Effector memory CD8-positive, alpha-beta T cell (primary cell): ENCODE results near the gene RSPRY1.

Experiments used
- ATAC-seq: fragments of 150-1000 bp; cut with Tn5 transposase; replicated peaks from 2 replicates; pipeline ENCODE4 v1.10.0; 2021; ENCODE audit warnings: mild to moderate bottlenecking, moderate library complexity
- DNase-seq, 3 experiments: peaks; one replicate each; pipeline ENCODE4 v3.0.0; 2021
- H3K27ac Mint-ChIP-seq, 2 donors: one replicate each; pipeline ENCODE4 v1.8.0; 2022; ENCODE audit warnings: mild to moderate bottlenecking in 2 of 2, mixed read lengths in 2 of 2, moderate library complexity in 2 of 2
- H3K27me3 Mint-ChIP-seq, 2 donors: one replicate each; pipeline ENCODE4 v1.8.0; 2022; ENCODE audit warnings: mixed read lengths in 2 of 2
- H3K36me3 Mint-ChIP-seq: one replicate; pipeline ENCODE4 v1.8.0; 2022; ENCODE audit warnings: mild to moderate bottlenecking, moderate library complexity, mixed read lengths; ENCODE audit not compliant: insufficient read depth
- H3K4me1 Mint-ChIP-seq, 2 donors: one replicate each; pipeline ENCODE4 v1.8.0; 2022; ENCODE audit warnings: low read depth in 2 of 2, mixed read lengths in 2 of 2
- H3K4me3 Mint-ChIP-seq, 2 donors: one replicate each; pipeline ENCODE4 v1.8.0; 2022; ENCODE audit warnings: mild to moderate bottlenecking in 2 of 2, mixed read lengths in 2 of 2, moderate library complexity in 2 of 2
- H3K9me3 Mint-ChIP-seq, 2 donors: one replicate each; pipeline ENCODE4 v1.8.0; 2022; ENCODE audit warnings: mixed read lengths in 2 of 2
- total RNA-seq, 9 experiments: gene quantifications; one replicate each; lab custom pipeline; 2026; lab: John Stamatoyannopoulos, UW

Gene RSPRY1
- 25.5 to 63.1 (median 52.9) reads per million in 9 experiments for total RNA-seq

DNA sequence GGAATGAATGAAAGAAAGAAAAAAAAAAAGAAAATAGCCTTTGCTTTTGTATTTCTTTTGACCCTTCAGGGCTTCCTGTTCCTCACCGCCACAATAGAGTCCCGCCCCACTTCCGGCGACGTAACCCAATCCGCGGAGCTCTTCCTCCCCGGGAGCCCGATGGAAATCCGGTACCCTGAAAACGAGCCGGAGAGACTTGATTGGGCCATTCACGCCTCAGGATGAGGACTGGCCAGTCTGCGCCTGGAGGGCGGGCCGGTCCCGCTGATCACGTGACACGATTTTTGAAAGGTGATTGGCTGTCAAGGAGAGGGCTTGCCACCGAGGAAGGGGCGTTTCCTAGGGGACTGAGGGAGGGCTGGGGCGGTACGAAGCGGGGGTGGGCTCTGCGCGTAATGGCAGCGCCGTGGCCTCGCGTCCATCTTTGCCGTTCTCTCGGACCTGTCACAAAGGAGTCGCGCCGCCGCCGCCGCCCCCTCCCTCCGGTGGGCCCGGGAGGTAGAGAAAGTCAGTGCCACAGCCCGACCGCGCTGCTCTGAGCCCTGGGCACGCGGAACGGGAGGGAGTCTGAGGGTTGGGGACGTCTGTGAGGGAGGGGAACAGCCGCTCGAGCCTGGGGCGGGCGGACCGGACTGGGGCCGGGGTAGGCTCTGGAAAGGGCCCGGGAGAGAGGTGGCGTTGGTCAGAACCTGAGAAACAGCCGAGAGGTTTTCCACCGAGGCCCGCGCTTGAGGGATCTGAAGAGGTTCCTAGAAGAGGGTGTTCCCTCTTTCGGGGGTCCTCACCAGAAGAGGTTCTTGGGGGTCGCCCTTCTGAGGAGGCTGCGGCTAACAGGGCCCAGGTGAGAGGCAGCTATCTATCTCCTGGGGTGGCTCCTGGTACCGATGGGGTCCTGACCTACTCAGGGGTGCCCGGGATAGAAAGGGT, at the start of gene RSPRY1, which contains the start of gene PSME3IP1:
Gene RSPRY1, plus strand, starts transcription at position 385 of the 927 bp plus-strand sequence. CDS start 18,330 bp downstream, outside the sequence.
Gene PSME3IP1, minus strand, starts transcription at position 95 of the 927 bp plus-strand sequence. CDS start 12,185 bp downstream, outside the sequence.
- Mint-ChIP-seq H3K36me3 (peaks cover 16% of the 10 kb centered on the region), H3K9me3 (no peaks in the 10 kb centered on the region), H3K4me3 (peak within 1 kb of the TSS; percentile 96 to 99), H3K27ac (peak within 1 kb of the TSS; percentile 99), H3K4me1 (peaks cover 32 to 56% of the 10 kb centered on the region in 2 donors), H3K27me3 (no peaks in the 10 kb centered on the region)
- ATAC-seq (peak; percentile 87), DNase-seq (peak; percentile 99)

DNA sequence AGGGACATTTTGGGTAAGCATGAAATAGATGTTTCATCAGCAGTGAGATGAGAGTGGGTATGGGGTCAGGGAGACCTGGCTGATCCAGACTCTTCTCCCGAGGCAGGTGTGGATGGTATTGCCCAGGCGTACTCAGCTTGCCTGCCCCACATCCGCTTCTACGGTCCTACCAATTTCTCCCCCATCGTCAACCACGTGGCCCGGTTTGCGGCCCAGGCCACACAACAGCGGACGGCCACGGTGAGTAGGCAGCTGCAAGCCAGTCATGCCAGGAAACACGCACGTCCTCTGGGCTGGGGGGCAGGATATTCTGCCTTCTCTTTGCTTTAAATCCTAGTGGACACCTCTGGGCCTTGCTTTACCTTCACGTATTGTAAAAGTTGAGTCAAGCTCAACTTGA, 49.1 kb upstream of the RSPRY1 start:
- Mint-ChIP-seq H3K27ac (peak overlapping the region; percentile 76 to 88), H3K4me1 (peaks cover 65 to 68% of the 10 kb centered on the region in 2 donors), H3K4me3 (no peak overlapping the region), H3K36me3 (peaks cover 16% of the 10 kb centered on the region), H3K27me3 (no peaks in the 10 kb centered on the region), H3K9me3 (no peaks in the 10 kb centered on the region)
- DNase-seq (no peak), ATAC-seq (no peak)

DNA sequence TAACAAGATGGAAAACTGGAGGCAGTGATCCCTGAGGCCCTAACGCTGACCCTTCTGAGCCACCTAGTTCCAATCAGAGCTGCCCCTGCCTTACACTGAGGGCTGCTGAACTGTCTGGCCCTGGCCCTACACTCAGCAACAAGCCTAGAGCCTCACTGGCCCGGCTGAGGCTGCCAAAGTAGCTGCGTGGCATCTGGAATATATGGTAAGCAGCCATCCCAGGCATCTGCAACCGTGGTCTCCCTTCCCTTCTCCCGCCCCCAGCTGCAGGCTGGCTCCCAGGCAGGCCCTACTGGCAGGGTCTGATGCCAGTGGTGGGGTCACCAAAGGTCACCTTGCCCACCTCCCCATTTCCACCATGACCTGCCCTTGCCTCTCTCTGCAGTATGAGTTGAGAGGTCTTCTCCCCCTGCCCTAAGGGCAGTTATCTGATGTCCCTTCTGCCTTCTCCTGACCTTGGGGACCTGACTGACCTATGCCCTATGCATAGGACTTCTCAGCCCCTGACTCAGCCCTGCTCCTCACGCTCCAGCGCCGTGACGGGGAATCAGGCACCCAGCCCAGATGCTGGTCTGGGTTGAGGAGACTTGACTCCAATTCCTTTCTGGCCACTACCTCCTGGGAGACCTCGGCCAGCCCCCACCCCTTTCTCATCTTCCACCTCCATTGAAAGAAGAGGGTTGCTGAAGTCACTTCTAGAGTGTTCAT, 48.4 kb upstream of the RSPRY1 start:
- Mint-ChIP-seq H3K4me3 (no peak overlapping the region), H3K27ac (peak overlapping the region; percentile 76 to 88), H3K4me1 (peaks cover 67 to 68% of the 10 kb centered on the region in 2 donors), H3K9me3 (no peaks in the 10 kb centered on the region), H3K36me3 (peaks cover 18% of the 10 kb centered on the region), H3K27me3 (no peaks in the 10 kb centered on the region)
- DNase-seq, result no peak
- no peak for ATAC-seq

DNA sequence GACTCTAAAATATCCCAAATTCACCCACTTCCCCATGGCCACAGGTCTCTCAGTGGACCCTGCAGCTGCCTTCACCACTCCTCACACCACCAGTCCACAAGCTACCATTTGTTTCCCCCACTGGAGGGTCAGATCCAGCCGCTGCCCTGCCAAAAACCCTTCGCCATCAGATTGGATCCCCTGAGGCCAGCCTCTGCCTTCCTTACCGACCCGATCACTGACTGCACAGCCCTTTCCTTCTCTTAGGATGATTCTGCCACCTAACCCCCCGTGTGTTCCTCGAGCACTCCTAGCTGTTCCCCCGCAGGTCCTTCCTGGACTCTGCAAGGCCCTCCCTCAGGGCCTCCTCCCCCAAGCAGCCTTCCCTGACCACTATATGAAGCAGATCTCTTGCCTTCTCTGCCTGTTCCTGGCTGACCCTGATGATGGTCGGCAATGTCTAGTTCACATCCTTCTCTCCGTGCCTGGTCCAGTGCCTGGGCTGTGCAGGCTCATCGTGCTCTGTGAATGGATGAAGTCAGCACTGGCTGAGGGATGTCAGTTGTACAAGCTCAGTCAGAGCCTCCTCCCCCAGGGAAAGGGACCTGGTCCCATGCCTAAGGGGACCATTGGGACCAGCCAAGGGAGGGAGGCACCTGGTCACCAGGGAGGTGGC, 47.7 kb upstream of the RSPRY1 start:
- Mint-ChIP-seq H3K4me3 (peak overlapping the region in 1 of 2 donors; percentile 11), H3K9me3 (no peaks in the 10 kb centered on the region), H3K36me3 (peaks cover 18% of the 10 kb centered on the region), H3K27ac (peak overlapping the region; percentile 76 to 88), H3K4me1 (peaks cover 64 to 65% of the 10 kb centered on the region in 2 donors), H3K27me3 (no peaks in the 10 kb centered on the region)
- DNase-seq (no peak), ATAC-seq (no peak)

DNA sequence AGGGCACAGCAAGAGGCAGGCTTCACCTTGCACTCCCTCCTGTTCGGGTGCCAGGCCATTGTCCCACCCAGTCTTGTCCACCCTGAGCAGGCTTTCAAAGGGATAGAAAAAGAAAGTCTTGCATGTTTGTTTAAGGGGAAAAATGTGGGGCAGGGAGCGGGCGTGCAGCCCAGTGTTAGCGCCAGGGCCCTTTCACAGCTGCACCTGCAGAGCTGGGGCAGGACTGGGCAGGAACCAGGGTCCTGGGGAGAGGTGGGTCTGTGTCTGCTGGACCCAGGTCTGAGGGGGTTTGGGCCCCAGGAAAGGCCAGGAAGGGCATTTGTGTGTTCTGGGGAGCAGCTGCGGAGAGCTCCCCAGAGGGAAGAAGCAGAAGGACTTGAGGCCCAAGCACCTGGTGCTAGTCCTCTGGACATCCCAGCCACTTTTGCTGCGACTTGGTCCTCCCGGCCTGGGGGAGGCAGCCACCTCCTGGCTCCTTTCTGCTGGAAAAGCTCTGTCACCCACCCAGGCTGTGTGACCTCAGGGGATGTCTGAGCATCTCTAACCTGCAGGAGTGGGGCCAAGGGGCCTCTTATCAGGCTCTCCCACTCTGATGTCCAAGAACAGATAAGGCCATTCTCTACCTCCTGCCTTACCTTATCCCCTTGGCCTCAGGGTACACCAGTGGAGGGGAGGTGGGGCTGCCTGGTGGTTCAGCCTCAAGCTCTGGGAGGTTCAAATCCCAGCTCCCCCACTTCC, 45.0 kb upstream of the RSPRY1 start:
- Mint-ChIP-seq H3K36me3 (peaks cover 14% of the 10 kb centered on the region), H3K4me1 (peaks cover 38 to 48% of the 10 kb centered on the region in 2 donors), H3K4me3 (peak overlapping the region; percentile 8 to 52), H3K9me3 (no peaks in the 10 kb centered on the region), H3K27me3 (no peaks in the 10 kb centered on the region), H3K27ac (peak overlapping the region; percentile 71 to 88)
- ATAC-seq (no peak), DNase-seq (no peak)

DNA sequence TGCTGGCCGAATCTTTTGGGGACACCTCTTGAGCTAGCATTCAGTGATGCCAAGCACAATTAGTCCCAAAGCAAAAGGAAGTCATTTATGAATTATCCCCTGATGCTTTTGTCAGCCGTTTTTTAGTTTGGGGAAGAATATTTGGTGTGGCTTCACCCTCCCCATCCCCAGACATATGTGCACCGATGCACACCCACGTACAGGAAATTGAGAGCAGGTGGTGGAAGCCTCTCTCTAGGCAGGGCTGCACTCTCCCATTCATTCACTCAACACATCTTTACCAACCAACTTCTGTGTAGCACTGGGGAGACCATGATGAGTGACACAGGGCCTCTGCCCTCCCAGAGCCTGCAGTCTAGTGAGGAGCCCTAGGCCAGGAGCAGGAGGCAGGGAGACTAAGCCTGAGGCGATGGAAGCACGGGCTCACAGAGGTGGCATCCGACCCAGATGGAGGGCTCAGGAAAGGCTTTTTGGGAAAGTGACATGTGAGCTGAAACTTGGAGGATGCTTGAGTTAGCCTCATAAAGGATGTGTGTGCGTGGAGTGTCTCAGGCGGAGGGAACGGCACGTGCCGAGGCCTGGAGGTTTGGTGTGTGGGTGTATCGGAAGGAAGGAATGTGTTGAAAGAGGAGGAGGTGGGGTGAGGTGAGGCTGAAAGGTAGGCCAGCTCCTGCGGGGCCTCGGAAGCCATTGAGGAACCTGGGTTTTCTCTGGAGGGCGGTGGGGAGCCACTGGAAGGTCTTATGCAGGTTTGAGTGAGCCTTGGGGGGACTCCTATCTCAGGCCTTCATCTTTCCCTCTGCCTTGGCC, 44.1 kb upstream of the RSPRY1 start:
- H3K9me3 Mint-ChIP-seq, result no peaks in the 10 kb centered on the region
- H3K36me3 Mint-ChIP-seq, result peaks cover 10% of the 10 kb centered on the region
- ATAC-seq (peak; percentile 73), DNase-seq (no peak)
- no peaks in the 10 kb centered on the region for H3K27me3 Mint-ChIP-seq
- peak overlapping the region; percentile 25 to 52 for H3K4me3 Mint-ChIP-seq
- H3K27ac Mint-ChIP-seq, result peak overlapping the region; percentile 71 to 86
- H3K4me1 Mint-ChIP-seq, result peaks cover 34 to 45% of the 10 kb centered on the region in 2 donors

DNA sequence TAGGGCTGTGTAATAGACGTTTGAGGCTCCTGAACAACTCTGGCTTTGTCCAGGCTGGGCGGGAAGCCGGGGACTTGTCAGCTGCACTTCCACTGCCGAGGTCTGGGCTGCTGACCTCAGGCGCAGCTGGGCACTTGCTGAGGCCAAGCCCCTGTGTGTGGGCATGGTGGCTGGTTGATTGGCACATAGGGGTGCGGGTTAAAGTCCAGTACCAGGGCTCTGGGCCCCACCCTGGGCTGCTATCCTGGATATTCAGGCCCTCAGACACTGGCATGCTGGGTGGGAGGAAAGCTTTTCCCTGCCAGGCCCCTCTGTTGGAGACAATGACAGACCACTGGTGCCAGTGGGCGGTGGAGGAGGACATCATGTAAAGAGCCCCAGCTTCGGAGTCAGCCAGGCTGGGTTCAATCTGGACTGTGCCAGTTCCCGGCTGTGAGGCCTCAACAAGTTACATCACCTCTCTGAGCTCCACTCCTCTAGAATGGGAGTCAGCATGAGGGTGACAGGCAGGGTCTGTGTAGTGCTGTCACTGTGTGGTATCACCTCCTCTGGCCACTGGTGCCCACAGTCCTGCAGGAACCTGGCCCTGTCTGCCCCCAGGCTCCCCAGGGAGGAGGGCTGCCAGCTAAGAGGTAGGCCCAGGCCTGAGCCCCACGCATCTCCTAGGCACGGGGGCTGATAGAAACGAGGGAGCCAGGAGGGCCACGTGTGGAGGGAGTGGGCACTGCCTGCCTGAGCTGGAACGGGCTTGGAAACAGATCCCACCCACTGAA, 42.8 kb upstream of the RSPRY1 start:
- ATAC-seq, result no peak
- no peaks in the 10 kb centered on the region for H3K27me3 Mint-ChIP-seq
- no peak for DNase-seq
- no peaks in the 10 kb centered on the region for H3K9me3 Mint-ChIP-seq
- H3K27ac Mint-ChIP-seq, result peak overlapping the region in 1 of 2 donors; percentile 35
- peaks cover 14% of the 10 kb centered on the region for H3K36me3 Mint-ChIP-seq
- no peak overlapping the region for H3K4me3 Mint-ChIP-seq
- H3K4me1 Mint-ChIP-seq, result peaks cover 32 to 38% of the 10 kb centered on the region in 2 donors

DNA sequence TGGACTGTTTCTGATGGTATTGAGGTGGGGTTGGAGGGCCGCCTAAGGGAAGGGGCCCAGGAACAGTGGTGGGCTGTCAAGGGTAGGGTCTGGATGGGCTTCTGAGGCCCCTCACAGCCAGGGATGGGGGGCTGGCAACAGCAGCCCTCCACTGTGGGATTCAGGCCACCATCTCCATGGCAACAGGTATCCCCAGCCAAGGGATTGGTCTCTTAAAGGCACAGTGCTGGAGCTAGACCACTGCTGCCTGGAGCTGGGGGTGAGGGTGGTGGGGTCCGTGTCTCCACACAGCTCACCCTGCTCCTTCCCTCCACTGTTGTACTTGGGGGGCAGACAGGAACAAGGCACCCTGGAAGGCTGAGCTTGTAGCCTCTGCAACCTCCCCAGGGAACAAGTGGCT, 42.1 kb upstream of the RSPRY1 start:
- Mint-ChIP-seq H3K36me3 (peaks cover 14% of the 10 kb centered on the region), H3K4me1 (peaks cover 25 to 36% of the 10 kb centered on the region in 2 donors), H3K9me3 (no peaks in the 10 kb centered on the region), H3K27ac (peak overlapping the region in 1 of 2 donors; percentile 35), H3K4me3 (no peak overlapping the region), H3K27me3 (no peaks in the 10 kb centered on the region)
- no peak for DNase-seq
- no peak for ATAC-seq

DNA sequence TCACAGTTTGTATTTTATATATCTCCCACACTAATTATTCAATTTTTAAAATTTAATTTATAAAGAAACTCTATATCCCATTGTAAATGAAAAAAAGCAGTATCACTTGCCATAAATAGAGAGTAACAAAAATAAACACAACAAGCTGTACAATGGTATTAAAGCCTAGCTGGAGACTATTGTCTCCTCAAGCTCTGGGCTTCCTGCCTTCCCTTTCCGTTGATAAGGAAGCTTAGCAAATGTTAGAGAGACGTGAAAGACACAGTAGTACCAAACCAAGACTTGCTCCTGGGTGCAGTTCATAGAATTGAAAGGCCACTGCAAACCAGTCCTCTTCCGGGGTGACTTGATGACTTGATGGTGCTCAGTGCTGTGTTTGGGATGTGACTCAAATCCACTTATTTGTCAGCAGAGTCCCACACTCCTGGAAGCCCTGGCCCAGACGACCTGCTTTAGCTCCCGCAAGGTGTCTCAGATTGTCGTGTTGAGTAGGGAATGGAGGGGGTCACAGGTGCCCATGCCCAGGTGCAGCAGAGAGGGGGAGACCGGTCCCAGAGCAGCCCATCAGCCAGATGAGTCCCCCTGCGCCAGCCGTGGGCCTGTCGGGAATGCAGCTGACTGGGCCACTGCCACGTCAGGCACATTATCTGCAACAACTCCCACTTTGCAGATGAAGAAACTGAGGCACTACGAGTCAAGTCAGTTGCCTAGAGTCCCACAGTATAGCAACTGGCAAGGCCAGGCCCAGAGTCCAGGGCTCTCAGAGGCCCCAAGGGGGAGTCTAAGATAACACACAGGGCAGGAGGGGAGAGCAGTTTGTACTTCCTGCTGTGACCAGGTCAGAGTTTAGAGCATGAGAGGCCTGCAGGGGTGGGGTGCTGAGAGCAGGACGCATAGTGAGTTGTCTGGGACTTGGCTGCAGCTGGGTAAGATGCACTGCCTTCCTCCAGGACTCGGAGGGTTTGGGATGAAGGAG, 40.8 kb upstream of the RSPRY1 start:
- peak overlapping the region in 1 of 2 donors; percentile 51 for H3K27ac Mint-ChIP-seq
- no peaks in the 10 kb centered on the region for H3K27me3 Mint-ChIP-seq
- peaks cover 14% of the 10 kb centered on the region for H3K36me3 Mint-ChIP-seq
- ATAC-seq (no peak), DNase-seq (no peak)
- no peaks in the 10 kb centered on the region for H3K9me3 Mint-ChIP-seq
- no peak overlapping the region for H3K4me3 Mint-ChIP-seq
- H3K4me1 Mint-ChIP-seq, result peaks cover 16 to 26% of the 10 kb centered on the region in 2 donors

DNA sequence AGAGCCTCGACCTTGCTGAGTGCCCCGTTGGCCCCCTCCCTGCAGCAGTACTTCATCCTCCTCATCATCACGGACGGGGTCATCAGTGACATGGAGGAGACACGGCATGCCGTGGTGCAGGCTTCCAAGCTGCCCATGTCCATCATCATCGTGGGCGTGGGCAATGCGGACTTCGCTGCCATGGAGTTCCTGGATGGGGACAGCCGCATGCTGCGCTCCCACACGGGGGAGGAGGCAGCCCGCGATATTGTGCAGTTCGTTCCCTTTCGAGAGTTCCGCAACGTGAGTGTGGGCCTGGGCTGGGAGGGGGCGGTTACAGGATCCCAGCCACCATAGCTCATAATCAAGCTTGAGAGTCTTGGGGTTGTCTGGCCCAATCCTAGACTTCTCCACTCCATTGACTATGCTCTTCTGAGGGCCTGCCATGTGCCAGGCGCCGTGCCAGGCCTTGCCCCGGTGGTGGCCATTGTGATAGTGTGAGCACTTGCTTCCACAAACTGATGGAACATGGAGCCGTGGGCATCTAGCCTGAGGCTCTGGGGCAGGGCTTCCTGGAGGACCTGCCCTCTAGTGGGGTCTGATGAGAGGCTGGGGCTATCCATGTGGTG, 40.0 kb upstream of the RSPRY1 start:
- Mint-ChIP-seq H3K36me3 (peaks cover 14% of the 10 kb centered on the region), H3K27me3 (no peaks in the 10 kb centered on the region), H3K9me3 (no peaks in the 10 kb centered on the region), H3K4me1 (peaks cover 16 to 23% of the 10 kb centered on the region in 2 donors), H3K4me3 (no peak overlapping the region), H3K27ac (peak overlapping the region in 1 of 2 donors; percentile 51)
- ATAC-seq, result no peak
- DNase-seq, result no peak
